MM.1S (cell line): ENCODE results near the gene LAPTM4A.

Experiments used
- EZH2 ChIP-seq: fragments of 300-600 bp; sonication (generic); optimal IDR thresholded peaks from 2 replicates; pipeline ENCODE3; 2017; ENCODE audit warnings: low read depth, mild to moderate bottlenecking, antibody characterized with exemption, low read length, mixed read lengths
- EZH2phosphoT487 ChIP-seq: fragments of 300-600 bp; sonication (generic); IDR thresholded peaks from 2 replicates; pipeline ENCODE4 v1.6.1; 2018; ENCODE audit warnings: antibody characterized with exemption, low read length
- TF ChIP-seq, protein P1 (sequence below): fragments of 300-600 bp; sonication (generic); IDR thresholded peaks from 2 replicates; pipeline ENCODE4 v1.5.1; 2016; ENCODE audit warnings: antibody characterized with exemption, low read length, mixed read lengths

DNA sequence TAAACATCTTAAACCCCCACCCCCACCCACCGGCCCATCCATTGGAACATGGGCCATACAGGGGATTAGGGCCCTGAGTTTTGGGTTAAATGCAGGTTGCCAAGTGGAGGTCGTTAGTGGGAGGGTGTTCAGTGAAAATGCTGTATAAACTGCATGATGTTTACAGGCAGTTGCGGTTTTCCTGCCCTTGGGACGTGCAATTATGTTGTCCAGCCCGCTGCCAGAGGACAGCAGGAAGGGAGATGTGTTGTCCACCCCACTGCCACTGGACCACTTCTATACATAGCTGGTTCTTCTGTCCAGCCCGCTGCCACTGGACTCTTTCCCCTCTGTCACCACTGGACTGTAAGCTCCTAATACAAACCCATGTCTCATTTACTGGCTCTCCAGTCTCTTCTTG lies 2.7 kb upstream of the LAPTM4A start:
- TF ChIP-seq, protein P1, sequence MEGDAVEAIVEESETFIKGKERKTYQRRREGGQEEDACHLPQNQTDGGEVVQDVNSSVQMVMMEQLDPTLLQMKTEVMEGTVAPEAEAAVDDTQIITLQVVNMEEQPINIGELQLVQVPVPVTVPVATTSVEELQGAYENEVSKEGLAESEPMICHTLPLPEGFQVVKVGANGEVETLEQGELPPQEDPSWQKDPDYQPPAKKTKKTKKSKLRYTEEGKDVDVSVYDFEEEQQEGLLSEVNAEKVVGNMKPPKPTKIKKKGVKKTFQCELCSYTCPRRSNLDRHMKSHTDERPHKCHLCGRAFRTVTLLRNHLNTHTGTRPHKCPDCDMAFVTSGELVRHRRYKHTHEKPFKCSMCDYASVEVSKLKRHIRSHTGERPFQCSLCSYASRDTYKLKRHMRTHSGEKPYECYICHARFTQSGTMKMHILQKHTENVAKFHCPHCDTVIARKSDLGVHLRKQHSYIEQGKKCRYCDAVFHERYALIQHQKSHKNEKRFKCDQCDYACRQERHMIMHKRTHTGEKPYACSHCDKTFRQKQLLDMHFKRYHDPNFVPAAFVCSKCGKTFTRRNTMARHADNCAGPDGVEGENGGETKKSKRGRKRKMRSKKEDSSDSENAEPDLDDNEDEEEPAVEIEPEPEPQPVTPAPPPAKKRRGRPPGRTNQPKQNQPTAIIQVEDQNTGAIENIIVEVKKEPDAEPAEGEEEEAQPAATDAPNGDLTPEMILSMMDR: no peak
- TF ChIP-seq EZH2 (no peak), EZH2phosphoT487 (no peak)
